Activated gamma-delta T cell treated with anti-CD3 and anti-CD28 coated beads, Interleukin-2, amount 50 U/mL, for 16 hours (primary cell): ENCODE data around the gene ITIH6.
"Not testable (repeated sequence)": the region's sequence is repeated elsewhere in the genome, so short reads cannot be mapped to it uniquely, and the experiment has no call there.

Experiments
- DNase-seq: peaks from one replicate; pipeline ENCODE4 v3.0.0-alpha.2; 2020; ENCODE audit warnings: low read depth

ITIH6 gene

GRCh38 chrX:54799046-54799445, 991 bp upstream of the ITIH6 start:
- DNase-seq, result no peak

- no peak for DNase-seq
These were observed 3.3 kb downstream of the ITIH6 start for GRCh38 chrX:54794795-54795194.

GRCh38 chrX:54794028-54794427, 4.0 kb downstream of the ITIH6 start:
- no peak for DNase-seq

GRCh38 chrX:54789405-54789804, 8.7 kb downstream of the ITIH6 start:
- not testable (repeated sequence) for DNase-seq

GRCh38 chrX:54788446-54788845, 9.6 kb downstream of the ITIH6 start:
- no peak for DNase-seq

- DNase-seq, result no peak
These were observed 11.1 kb downstream of the ITIH6 start for GRCh38 chrX:54786967-54787366.

GRCh38 chrX:54785901-54786300, 12.2 kb downstream of the ITIH6 start:
- no peak for DNase-seq

- DNase-seq, result no peak
These were observed 20.9 kb downstream of the ITIH6 start for GRCh38 chrX:54776987-54777672.

- no peak for DNase-seq
These were observed 22.0 kb downstream of the ITIH6 start for GRCh38 chrX:54776061-54776460.

GRCh38 chrX:54774391-54775094, 23.5 kb downstream of the ITIH6 start:
- not testable (repeated sequence) for DNase-seq

GRCh38 chrX:54758114-54759055, 39.7 kb downstream of the ITIH6 start:
- no peak for DNase-seq

GRCh38 chrX:54754854-54755253, 43.2 kb downstream of the ITIH6 start:
- DNase-seq, result no peak

GRCh38 chrX:54748626-54749025, 49.4 kb downstream of the ITIH6 start:
- DNase-seq, result no peak

- DNase-seq, result no peak
These were observed 50.2 kb downstream of the ITIH6 start for GRCh38 chrX:54747733-54748393.

- no peak for DNase-seq
These were observed 51.1 kb downstream of the ITIH6 start for GRCh38 chrX:54746928-54747327.

- DNase-seq, result no peak
These were observed 52.4 kb downstream of the ITIH6 start for GRCh38 chrX:54745676-54746075.

- DNase-seq, result not testable (repeated sequence)
These were observed 59.5 kb downstream of the ITIH6 start for GRCh38 chrX:54738567-54738966.

GRCh38 chrX:54736298-54736942, 61.6 kb downstream of the ITIH6 start:
- DNase-seq, result not testable (repeated sequence)

- no peak for DNase-seq
These were observed 76.6 kb downstream of the ITIH6 start for GRCh38 chrX:54721424-54721823.

- no peak for DNase-seq
These were observed 82.4 kb downstream of the ITIH6 start for GRCh38 chrX:54715621-54716020.

- no peak for DNase-seq
These were observed 83.6 kb downstream of the ITIH6 start for GRCh38 chrX:54714424-54714823.

- no peak for DNase-seq
These were observed 86.3 kb downstream of the ITIH6 start for GRCh38 chrX:54711735-54712134.
